Fibroblast of skin of left biceps (primary cell): ENCODE results near the gene OGFR.

Experiments
- DNase-seq, 2 experiments: peaks; one replicate each; pipeline ENCODE4 v3.0.0-alpha.2; 2013; ENCODE audit warnings: low read depth in 2 of 2

Gene OGFR

DNA sequence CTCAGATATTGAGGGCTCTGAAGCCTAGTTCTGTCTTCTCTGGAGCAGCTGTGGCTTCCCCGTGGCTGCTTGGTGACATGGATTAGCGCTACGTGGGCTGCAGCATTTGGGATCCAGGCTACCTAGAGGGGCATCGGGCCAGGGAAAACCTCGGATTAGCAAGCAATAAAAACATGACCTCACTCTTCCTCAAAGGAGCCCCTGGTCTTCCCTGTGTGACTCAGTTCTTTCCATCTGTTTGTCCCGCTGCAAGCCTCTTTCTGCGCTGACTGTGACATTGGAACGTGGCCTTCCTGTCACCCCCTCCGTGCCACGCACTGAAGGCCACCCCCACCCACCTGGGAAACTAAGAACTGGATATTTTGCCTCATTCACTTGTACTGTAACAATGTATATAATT is 4.8 kb upstream of the OGFR start:
- no peak for DNase-seq

DNA sequence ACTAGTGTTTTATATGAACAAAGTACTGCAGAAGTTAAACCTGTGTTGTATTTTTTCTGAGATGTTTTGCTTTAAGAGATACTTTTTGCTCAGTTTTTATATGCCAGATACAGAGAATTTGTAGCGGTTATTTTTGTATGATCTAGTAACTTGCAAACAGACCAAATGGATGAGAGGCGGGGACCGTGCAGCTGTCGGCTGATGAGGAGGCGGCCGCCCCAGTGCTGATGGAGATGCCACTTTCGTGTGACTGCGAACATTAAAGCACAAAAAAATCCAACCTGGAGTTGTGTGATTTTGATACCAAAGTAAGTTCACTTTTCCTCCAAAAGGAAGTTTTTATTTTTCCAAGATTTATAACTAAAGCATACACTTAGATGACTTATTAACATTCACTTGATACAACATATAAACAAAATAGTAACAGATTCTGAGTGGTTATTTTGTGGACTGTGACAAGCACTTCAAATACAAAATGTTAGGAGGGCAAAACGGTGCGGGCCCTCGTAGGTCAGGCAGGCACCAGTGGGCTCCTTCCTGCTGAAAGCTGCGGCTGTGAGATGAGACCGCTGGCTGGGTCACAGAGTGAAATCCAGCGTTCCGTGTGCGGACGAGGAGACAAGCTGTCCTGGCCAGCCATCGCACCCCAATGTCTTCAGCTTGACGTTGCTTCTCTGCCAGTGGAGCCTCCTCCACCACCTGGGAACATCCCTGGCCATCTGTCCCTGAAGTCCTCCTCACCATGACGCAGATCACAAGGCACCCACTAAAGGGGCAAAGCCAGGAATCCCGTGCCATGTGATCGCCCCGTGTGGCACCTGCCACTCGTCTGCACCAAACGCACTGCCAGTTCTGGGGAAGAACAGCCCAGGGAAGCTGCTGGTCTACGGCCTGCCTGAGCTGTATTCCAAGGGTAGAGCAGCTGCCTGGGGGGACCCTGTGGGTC is 4.0 kb upstream of the OGFR start:
- no peak for DNase-seq

DNA sequence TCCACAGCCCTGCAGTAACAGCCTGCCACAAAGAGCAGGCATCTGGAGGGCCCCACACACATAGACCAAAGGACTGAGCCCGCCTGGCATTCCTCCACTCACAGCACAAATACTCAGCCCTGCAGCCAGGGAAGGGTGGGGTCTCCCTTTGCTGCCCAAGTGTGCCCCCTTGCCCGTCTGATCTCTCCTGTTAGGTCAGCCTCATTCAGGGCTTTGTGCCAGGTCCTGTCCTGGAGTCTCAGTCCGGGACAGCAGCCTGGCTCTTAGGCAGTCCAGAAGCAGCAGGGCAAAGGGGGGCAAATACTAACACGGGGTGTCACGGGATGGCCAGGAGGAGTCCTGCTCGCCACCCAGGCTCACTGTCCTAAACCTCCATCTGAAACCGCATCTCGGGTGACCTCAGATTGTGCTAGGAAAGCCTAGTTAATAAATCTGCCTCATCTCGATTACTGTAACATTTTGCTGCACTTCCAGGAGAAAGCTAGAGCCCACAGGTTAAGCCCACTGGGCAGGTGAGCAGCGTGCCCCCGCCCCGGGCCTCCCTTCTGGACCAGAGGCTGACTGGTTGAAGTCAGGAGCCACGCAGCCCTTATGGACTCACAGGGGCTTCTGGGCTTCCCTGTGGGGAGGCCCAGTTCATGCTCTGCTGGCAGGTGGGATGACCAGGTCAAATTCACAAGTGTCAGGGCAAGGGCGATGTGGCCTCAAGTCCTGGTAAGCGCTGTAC is 3.2 kb upstream of the OGFR start:
- DNase-seq: no peak

DNA sequence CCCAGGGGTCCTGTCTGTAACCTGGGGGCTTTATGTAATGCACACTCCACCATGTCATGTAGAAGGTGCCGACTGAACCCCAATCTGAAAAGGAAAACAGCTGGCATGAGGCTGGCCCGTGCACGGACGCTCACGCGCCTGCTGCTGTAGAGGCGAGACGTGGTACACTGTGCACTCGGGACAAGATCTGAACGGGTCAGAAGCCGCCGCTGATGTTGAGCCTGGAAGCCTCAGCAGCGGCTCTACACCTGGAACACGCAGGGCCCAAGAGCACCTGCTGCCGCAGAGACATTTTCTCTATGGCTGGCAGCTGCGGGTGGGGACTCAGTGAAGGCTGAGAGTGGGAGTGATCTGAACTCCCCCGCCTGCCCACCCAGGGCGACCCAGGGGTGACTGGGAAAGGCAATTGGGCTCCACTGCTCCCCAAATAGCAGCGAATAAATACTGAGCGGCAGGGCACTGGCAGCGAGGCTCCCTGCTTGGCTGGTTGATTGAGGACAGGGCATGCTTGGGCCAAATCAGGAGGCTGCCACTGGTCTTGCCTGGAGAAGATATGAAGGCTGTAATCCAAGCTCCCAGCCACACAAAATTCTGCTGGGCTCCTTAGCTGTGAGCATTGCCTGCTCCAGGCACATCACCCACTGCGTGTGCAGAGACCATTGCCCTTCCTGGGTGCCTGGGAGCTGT is 2.5 kb upstream of the OGFR start:
- no peak for DNase-seq

DNA sequence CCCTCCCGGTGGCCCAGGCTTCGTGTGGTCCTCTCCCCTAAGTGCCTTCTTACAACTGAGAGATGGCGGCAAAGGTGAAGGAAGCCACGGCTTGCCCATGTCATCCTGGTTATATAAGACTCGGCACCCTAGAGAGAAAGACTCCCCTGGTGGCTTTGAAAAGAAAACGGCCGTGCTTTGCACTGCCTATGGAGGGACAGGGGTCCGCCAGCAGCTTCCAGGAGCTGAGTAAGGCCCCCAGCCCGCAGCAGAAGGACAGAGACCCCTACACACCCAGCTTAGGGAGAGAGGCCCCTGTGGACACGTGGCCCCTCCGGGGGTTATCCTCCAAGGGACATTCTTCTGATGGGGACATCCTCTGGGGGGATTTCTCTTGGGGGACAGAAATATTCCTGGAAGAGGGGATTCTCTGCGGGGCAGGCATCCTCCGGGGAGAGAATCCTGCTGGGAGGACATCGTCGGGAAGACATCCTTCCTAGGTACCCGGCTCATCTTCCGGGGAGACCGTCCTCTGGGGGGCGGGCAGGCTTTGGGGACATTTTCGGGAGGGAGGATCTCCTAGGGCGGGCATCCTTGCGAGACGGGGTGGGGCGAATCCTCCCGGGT is 511 bp upstream of the OGFR start:
- DNase-seq: no peak

DNA sequence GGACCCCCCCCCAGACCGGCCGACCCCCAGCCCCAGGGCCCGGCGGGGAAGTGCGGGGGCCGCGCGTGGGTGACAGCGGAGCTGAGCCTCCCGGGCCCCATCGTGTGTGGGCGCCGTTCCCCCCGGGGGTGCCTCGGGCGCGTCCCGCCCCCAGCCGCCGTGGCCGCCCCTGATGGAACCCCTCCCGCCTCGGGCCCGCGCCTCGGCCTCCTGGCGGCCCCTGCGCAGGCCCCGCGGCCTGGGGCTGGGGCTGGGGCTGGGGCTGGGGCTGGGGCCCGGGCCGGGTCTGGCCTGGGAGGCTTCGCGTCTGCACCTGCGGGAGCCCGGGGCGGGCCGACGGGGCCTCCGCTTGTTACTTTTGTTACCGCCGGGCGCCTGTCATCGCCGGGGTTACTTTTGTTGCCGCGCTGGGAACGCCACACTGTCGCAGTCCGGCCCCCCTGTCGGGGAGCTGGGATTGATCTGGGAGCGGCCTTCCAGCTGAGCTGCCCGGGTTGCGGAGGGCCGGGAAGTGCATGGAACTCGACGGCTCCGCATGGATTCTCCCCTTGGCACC is 598 bp downstream of the OGFR start:
- no peak for DNase-seq

DNA sequence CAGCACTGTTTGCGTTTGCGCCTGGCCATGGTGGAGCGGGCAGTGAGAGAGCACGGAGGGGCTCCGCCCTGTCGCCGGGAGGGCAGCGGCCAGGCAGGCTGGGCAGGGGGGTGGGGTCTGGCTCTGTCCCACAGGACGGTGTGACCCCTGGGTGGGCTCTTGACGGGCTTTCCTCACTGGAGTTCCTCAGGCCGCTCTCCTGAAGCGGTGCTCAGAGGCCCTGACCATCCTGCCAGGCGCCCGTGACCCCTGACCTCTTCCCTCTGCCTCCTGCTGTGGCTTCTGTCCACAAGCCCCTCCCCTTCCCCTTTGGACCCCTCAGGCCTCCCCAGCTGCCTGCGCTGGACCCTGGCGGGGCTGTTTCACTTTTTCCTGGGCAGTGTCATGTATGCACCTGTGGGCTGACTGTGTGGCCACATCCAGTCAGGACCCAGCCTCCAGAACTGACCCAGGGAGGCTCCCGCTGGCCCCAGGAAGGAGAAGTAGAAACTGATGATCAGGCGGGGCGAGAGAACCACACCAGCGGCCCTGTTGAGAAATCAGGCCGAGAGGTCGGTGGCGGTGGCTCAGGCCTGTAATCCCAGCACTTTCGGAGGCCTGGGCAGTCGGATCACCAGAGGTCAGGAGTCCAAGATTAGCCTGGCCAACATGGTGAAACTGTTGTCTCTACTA is 1.2 kb downstream of the OGFR start:
- DNase-seq: no peak

DNA sequence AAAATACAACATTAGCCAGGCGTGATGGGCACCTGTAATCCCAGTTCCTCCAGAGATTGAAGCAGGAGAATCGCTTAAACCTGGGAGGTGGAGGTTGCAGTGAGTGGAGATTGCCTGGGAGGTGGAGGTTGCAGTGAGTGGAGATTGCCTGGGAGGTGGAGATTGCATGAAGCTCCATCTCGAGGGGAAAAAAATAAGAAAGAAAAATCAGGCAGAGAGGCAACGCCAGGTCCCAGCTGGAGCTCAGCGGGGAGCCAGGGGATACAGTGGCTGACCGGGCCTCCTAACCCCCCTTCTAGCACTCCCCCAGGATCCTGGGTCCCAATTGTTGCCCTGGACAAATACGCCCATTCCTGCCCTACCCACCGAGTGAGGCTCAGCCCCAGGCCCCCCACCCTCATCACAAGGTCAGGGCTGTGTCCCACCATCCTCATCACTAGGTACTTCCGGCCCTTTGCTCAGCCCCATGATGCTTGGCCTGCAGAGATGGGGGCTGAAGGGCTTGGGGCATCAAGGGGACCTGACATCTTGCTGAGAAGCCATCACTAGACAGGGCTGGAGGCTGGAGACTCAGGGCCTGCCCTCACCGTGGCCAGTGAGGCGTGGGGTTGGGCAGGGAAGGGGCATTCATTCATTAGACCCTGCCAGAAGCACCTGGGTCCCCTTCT is 1.9 kb downstream of the OGFR start:
- DNase-seq: no peak

DNA sequence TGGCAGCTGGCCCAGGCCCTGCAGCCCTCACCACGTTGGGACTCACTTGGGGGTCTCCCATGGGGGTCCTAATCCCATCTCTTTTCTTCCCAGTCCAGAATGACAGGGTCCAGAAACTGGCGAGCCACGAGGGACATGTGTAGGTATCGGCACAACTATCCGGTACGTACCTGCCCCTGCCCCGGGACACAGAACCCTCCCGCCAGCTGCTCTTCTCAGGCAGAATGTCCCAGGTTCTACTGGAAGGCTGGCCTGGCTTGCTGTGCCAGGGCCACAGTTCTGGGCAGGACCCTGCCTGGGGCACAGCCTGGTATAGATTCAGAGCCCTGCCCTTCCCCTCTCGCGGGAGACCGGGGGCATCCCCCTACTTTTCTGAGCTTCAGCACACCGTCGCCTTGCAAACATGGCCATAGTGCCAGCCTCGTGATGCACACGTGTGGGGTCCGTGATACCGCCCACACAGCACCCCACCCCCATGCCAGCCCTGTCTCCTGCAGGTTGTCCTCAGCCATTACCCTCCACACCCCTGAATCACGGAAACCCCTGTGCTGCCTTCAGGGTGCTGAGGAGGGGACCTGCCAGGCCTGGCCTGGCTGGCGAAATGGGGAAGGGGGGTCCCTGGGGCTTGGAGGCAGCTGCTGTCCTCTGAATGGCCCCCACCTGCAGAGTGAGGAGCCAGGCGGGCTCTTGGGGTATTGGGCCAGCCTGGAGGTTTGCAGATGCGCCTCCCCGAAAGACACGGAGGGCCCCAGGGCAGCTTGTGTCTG is 3.0 kb downstream of the OGFR start:
- no peak for DNase-seq

DNA sequence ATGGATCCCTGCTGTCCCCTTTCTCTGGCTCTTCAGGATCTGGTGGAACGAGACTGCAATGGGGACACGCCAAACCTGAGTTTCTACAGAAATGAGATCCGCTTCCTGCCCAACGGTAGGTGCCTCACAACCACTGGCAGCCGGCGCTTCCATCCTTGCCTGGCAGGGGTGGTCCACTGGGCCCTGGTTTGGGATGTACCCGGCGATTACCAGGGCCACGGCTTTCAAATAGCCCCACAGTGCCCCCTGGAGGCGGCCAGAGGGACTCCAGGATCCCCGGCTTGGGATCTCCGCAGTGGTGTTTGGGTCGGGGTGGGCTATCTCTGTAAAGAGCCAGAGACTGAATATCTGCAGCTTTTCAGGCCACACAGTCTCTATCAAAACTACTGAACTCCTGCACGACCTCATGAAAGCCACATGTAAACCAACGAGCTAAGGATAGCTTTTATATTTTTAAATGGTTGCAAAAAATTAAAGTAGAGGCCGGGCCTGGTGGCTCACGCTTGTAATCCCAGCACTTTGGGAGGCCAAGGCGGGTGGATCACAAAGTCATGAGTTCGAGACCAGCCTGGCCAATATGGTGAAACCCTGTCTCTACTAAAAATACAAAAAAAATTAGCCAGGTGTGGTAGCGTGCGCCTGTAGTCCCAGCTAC is 3.7 kb downstream of the OGFR start:
- no peak for DNase-seq

DNA sequence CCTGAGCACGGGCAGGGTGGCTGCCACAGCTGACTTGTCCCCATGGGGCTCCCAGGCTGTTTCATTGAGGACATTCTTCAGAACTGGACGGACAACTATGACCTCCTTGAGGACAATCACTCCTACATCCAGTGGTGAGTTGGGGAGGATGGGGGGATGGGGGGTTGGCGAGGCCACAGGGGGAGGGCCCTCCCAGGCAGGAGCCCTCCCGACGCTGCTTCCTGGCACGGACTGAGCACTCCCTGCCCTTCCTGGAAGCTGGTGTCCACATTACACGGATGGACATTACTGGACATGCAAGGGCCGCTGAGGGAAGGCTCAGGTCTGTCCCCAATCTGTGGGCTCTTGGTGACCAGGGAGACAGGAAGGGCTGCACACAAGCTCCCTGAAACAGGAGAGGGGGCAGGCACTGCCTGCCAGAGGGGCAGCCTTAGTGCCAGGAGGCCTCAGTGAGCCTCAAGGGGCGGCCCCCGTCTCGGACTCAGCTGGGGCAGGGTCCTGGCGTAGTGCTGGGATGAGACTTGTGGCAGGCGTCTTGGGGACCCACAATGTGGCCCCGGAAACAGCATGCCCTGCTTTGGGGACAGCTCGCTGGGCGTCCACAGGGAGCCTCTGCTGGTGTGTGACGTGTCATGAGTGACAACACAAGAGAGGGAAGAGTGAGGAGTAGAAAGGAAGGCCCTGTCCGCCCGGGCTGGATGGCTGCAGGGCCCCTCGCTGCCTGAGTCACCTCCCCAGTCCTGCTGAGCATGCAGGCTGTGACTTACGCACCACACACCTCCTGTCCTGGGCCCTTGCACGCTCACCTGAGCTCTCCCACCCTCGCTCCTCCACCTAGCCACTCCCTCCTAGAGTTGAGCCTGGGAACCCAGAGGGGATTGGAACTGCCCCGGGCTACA is 5.1 kb downstream of the OGFR start:
- no peak for DNase-seq

DNA sequence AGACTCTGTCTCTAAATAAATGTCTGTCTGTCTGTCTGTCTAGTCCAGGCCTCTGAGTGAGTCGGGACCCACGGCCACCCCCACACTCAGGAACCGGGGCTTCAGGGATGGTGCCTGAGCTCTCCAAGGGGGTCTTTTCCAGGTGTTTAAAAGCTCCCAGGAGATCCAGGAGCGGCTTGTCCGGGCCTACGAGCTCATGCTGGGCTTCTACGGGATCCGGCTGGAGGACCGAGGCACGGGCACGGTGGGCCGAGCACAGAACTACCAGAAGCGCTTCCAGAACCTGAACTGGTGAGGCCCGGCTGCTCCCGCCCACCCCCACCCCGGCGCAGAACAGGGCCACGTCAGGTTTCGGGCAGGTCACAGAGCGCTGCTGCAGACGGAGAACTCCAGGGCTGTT is 6.7 kb downstream of the OGFR start:
- no peak for DNase-seq

DNA sequence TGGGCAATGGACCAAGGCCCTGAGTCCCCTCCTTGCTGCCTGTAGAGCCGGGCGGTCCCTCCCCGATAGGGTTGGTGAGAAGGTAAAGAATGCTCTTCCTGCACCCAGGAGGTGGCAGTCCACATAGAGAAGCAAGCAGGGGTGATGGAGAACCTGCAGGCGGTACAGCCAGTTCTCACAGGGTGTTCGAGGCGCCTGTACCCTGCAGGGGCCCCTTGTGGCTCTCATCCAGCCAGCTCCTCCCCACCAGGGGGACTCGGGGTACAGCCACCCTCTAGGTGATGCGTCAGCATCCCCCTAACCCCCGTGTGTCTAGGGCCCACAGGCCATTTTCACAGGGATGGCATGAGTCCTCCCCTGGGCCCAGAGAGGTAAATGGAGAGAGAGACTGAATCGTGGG is 7.1 kb downstream of the OGFR start:
- no peak for DNase-seq

DNA sequence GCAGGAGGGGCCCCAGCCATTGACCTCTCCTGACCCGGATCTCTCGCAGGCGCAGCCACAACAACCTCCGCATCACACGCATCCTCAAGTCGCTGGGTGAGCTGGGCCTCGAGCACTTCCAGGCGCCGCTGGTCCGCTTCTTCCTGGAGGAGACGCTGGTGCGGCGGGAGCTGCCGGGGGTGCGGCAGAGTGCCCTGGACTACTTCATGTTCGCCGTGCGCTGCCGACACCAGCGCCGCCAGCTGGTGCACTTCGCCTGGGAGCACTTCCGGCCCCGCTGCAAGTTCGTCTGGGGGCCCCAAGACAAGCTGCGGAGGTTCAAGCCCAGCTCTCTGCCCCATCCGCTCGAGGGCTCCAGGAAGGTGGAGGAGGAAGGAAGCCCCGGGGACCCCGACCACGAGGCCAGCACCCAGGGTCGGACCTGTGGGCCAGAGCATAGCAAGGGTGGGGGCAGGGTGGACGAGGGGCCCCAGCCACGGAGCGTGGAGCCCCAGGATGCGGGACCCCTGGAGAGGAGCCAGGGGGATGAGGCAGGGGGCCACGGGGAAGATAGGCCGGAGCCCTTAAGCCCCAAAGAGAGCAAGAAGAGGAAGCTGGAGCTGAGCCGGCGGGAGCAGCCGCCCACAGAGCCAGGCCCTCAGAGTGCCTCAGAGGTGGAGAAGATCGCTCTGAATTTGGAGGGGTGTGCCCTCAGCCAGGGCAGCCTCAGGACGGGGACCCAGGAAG is 7.7 kb downstream of the OGFR start:
- DNase-seq: no peak

DNA sequence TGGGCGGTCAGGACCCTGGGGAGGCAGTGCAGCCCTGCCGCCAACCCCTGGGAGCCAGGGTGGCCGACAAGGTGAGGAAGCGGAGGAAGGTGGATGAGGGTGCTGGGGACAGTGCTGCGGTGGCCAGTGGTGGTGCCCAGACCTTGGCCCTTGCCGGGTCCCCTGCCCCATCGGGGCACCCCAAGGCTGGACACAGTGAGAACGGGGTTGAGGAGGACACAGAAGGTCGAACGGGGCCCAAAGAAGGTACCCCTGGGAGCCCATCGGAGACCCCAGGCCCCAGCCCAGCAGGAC is 8.2 kb downstream of the OGFR start:
- no peak for DNase-seq

DNA sequence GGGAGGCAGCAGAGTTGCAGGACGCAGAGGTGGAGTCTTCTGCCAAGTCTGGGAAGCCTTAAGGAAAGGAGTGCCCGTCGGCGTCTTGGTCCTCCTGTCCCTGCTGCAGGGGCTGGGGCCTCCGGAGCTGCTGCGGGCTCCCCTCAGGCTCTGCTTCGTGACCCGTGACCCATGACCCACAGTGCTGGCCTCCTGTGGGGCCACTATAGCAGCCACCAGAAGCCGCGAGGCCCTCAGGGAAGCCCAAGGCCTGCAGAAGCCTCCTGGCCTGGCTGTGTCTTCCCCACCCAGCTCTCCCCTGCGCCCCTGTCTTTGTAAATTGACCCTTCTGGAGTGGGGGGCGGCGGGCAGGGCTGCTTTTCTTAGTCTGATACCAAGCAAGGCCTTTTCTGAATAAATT is 9.0 kb downstream of the OGFR start:
- DNase-seq: no peak

DNA sequence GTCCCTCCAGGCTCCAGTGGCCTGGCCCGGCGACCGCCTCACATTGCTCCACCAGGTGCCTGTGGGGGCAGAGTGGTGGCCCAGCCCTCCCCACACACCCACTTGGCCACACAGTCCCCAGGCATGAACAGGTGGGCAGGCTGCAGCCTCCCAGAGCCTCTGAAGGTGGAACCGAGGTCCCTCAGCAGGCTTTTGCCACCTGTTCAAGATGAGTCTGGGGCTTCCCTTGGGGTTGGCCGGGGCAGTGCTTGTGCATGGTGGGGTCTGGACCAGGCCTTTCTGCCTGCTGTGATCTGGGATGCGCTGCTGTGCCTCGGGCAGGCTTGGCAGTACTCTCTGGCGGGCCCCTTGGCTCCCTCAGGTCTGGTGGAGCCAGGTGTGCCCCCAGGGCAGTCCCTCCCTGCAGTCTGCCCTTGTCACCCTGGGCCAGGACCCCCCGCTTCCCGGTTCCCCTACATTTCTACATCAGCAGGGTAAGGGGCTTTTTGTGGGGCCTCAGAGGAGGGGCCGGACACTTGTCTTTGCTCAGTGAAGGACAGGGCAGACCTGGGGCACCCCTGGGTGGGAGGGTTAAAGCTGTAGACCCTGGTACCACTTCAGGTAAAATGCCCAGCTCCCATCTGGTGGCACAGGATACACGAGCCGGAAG is 9.5 kb downstream of the OGFR start:
- DNase-seq: no peak

DNA sequence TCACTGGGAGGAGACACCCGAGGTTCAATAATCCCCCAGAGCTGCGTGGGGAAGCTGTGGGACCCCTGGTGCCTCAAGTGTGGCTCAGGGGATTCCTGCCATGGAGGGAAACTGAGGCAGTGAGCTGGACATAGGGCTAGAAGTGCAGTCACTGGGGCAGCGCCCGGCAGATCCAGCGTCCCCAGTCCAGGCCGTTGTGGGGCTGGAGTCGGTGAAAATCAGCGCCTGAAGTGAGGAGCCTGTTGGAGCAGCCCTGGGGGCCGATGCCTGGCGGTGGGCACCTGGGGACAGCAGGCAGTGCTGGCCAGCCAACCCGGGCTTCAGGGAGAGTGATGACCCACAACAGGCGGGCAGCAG is 10.1 kb downstream of the OGFR start:
- DNase-seq: no peak
